ENCODE results near the gene CIDEB. TPM values are rescaled to one million over a fixed set of nuclear protein-coding genes. Genes with fewer than 3 reads are reported as not detected.

CIDEB gene
- total RNA-seq, 1 experiment from 2014 or later = not detected

GRCh38 chr14:24271134-24271833 lies 36.5 kb downstream of the CIDEB start, which contains the start of gene RABGGTA:
Gene RABGGTA, minus strand, starts transcription at chr14:24271597. Its CDS starts 482 bp downstream, at chr14:24271115.
- Histone ChIP-seq H4K8ac (replicated peaks; ENCODE audit: insufficient read length, low read depth, low read length) (no peak within 1 kb of the TSS), H3K27me3 (ENCODE audit: insufficient read depth, low read length) (no peaks in the 10 kb centered on the region), H2BK120ac (ENCODE audit: low read depth, low read length, poor library complexity, severe bottlenecking) (no peak within 1 kb of the TSS), H3K9ac (ENCODE audit: extremely low read depth, insufficient read length, low read length) (peak within 1 kb of the TSS; percentile 54), H3K79me2 (ENCODE audit: insufficient read depth, low read length) (no peaks in the 10 kb centered on the region), H2BK20ac (ENCODE audit: low read depth, low read length, poor library complexity, severe bottlenecking) (no peak within 1 kb of the TSS), H3K27ac (ENCODE audit: insufficient read length, low read depth, low read length) (no peak within 1 kb of the TSS), H3K56ac (ENCODE audit: insufficient read length, low read depth, low read length) (no peak within 1 kb of the TSS), H2BK12ac (ENCODE audit: insufficient read length, low read depth, low read length) (no peak within 1 kb of the TSS), H3K79me1 (ENCODE audit: insufficient read depth, low read depth, low read length, poor library complexity, severe bottlenecking) (no peaks in the 10 kb centered on the region), H3K23me2 (ENCODE audit: insufficient read length, low read depth, low read length, poor library complexity, severe bottlenecking) (peaks cover 8% of the 10 kb centered on the region), H4K20me1 (ENCODE audit: control insufficient read depth, insufficient read depth, insufficient read length) (no peaks in the 10 kb centered on the region), H4K91ac (ENCODE audit: insufficient read length, low read depth, low read length) (no peak within 1 kb of the TSS), H3T11ph (ENCODE audit: low read length) (no peak within 1 kb of the TSS), H3K23ac (ENCODE audit: insufficient read length, low read depth, low read length) (no peak within 1 kb of the TSS), H2BK5ac (ENCODE audit: insufficient read length, low read length) (no peak within 1 kb of the TSS), H3K18ac (ENCODE audit: insufficient read length, low read depth, low read length) (peak within 1 kb of the TSS; percentile 86), H3K9me3 (ENCODE audit: control insufficient read depth, low read depth, low read length) (no peaks in the 10 kb centered on the region), H3K4me1 (ENCODE audit: insufficient read depth, low read length) (no peaks in the 10 kb centered on the region), H3K4ac (ENCODE audit: low read depth, low read length) (no peak within 1 kb of the TSS), H2BK15ac (ENCODE audit: low read depth, low read length) (no peak within 1 kb of the TSS), H3K14ac (ENCODE audit: insufficient read depth, low read length) (peak within 1 kb of the TSS; percentile 69; the same call in 1 of the 2 replicates), H3K4me2 (ENCODE audit: insufficient read depth, insufficient read length, low read length) (peak within 1 kb of the TSS; percentile 69), H2AFZ (ENCODE audit: low read length) (no peak within 1 kb of the TSS), H2AK5ac (ENCODE audit: insufficient read length, low read length) (no peak within 1 kb of the TSS), H4K5ac (ENCODE audit: insufficient read length, low read depth, low read length) (no peak within 1 kb of the TSS)
- no peaks in the 10 kb centered on the region for H3K27me3 Mint-ChIP-seq (ENCODE audit: low read depth)
- peak; percentile 94 for DNase-seq
- H3K4me1 Mint-ChIP-seq = peaks cover 12 to 14% of the 10 kb centered on the region in 2 experiments
- peak within 1 kb of the TSS; percentile 88 to 97 (median 96) for H3K27ac Mint-ChIP-seq
- WGBS (ENCODE audit: extremely low coverage, insufficient read length, low lambda C conversion rate) = no CpG with 5 or more reads among the region's 61 CpGs
- TF ChIP-seq, protein P1, sequence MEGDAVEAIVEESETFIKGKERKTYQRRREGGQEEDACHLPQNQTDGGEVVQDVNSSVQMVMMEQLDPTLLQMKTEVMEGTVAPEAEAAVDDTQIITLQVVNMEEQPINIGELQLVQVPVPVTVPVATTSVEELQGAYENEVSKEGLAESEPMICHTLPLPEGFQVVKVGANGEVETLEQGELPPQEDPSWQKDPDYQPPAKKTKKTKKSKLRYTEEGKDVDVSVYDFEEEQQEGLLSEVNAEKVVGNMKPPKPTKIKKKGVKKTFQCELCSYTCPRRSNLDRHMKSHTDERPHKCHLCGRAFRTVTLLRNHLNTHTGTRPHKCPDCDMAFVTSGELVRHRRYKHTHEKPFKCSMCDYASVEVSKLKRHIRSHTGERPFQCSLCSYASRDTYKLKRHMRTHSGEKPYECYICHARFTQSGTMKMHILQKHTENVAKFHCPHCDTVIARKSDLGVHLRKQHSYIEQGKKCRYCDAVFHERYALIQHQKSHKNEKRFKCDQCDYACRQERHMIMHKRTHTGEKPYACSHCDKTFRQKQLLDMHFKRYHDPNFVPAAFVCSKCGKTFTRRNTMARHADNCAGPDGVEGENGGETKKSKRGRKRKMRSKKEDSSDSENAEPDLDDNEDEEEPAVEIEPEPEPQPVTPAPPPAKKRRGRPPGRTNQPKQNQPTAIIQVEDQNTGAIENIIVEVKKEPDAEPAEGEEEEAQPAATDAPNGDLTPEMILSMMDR (conservative IDR thresholded peaks at IDR 0.05) = peak; percentile 77
- H3K36me3 Mint-ChIP-seq (ENCODE audit: insufficient read depth in 1 of 3, low read depth in 3 of 3) = peaks cover 3 to 16% (median 12%) of the 10 kb centered on the region in 3 experiments; a peak in 5 of 7 replicates
- H3K9me3 Mint-ChIP-seq = no peaks in the 10 kb centered on the region
- peak within 1 kb of the TSS; percentile 83 to 86 for H3K4me3 Mint-ChIP-seq
